ENCODE data around the gene ZNF451. TPM values are rescaled to one million over a fixed set of nuclear protein-coding genes. Genes with fewer than 3 reads are reported as not detected.
"Not testable (repeated sequence)": the region's sequence is repeated elsewhere in the genome, so short reads cannot be mapped to it uniquely, and the experiment has no call there.

ZNF451 gene
- total RNA-seq (2022) = 63.0 and 65.7 TPM in 2 replicates
- percentile 91 among the genes with signal in this experiment for Bru-seq, nascent RNA
- BruChase-seq, experiment 1, labeled RNA remaining after a 6-hour chase = percentile 94 among the genes with signal in this experiment
- BruChase-seq, experiment 2, labeled RNA remaining after a 2-hour chase = percentile 95 among the genes with signal in this experiment
- long read RNA-seq, full-length matches to known transcripts = 75 of 108 reads
- long read RNA-seq, partial matches to known transcripts = 11 of 108 reads
- long read RNA-seq, other reads (novel, unspliced or antisense) = 22 of 108 reads

- Mint-ChIP-seq H3K4me1 (ENCODE audit: insufficient read depth, unreplicated experiment) (peaks cover 28% of the 10 kb centered on the region), H3K27ac (ENCODE audit: low read depth, unreplicated experiment) (peak within 1 kb of the TSS; percentile 71), H3K4me3 (ENCODE audit: unreplicated experiment) (peak within 1 kb of the TSS; percentile 70), H3K27me3 (ENCODE audit: insufficient read depth, unreplicated experiment) (no peaks in the 10 kb centered on the region), H3K36me3 (ENCODE audit: insufficient read depth, unreplicated experiment) (peaks cover 29% of the 10 kb centered on the region), H3K9me3 (ENCODE audit: unreplicated experiment) (no peaks in the 10 kb centered on the region)
- CTCF ChIA-PET = interaction anchor here (0.6 to 1.9 kb wide), 6 partner anchors 19 to 437 kb away, joined by 3 to 6 read pairs (median 3); partner anchors contain the start of gene PRIM2
- POLR2A ChIA-PET = interaction anchor here (0.7 to 1.8 kb wide), 11 partner anchors 9 to 397 kb away, joined by 3 to 14 read pairs (median 4); partner anchors contain the start of genes BAG2, BEND6, KIAA1586 and PRIM2
- DNase-seq (ENCODE audit: unreplicated experiment) = peak; percentile 97
- no TSS peak for BruUV-seq (replicated peaks)
- intact Hi-C loops (cut with micrococcal nuclease) = no loop called here
- TF ChIP-seq CTCF (IDR thresholded peaks at IDR 0.05; ENCODE audit: unreplicated experiment) = no peak
Measured at GRCh38 chr6:57089687-57090457, at the start of gene ZNF451. Gene ZNF451, plus strand, starts transcription at chr6:57090188. Its CDS starts 66 bp downstream, at chr6:57090254.

- peaks cover 23% of the 10 kb centered on the region for H3K27me3 Mint-ChIP-seq (ENCODE audit: insufficient read depth, unreplicated experiment)
- H3K9me3 Mint-ChIP-seq (ENCODE audit: unreplicated experiment); POLR2A ChIA-PET; H3K27ac Mint-ChIP-seq (ENCODE audit: low read depth, unreplicated experiment); BruUV-seq (replicated peaks); intact Hi-C loops (cut with micrococcal nuclease); H3K4me3 Mint-ChIP-seq (ENCODE audit: unreplicated experiment); DNase-seq (ENCODE audit: unreplicated experiment): not testable (repeated sequence)
- H3K36me3 Mint-ChIP-seq (ENCODE audit: insufficient read depth, unreplicated experiment) = peaks cover 14% of the 10 kb centered on the region
- CTCF ChIA-PET = interaction anchor here (0.7 kb wide), 1 partner anchor 25 kb away, joined by 6 read pairs; no protein-coding TSS in a partner anchor
- H3K4me1 Mint-ChIP-seq (ENCODE audit: insufficient read depth, unreplicated experiment) = peaks cover 12% of the 10 kb centered on the region
Measured at GRCh38 chr6:57044061-57044460, 45.9 kb upstream of the ZNF451 start.

- no peak for DNase-seq (ENCODE audit: unreplicated experiment)
- H3K36me3 Mint-ChIP-seq (ENCODE audit: insufficient read depth, unreplicated experiment) = peaks cover 19% of the 10 kb centered on the region
- H3K4me3 Mint-ChIP-seq (ENCODE audit: unreplicated experiment) = no peak overlapping the region
- intact Hi-C loops (cut with micrococcal nuclease) = no loop called here
- H3K27me3 Mint-ChIP-seq (ENCODE audit: insufficient read depth, unreplicated experiment) = peaks cover 23% of the 10 kb centered on the region
- BruUV-seq (replicated peaks) = no TSS peak
- no peak for TF ChIP-seq CTCF (IDR thresholded peaks at IDR 0.05; ENCODE audit: unreplicated experiment)
- no peaks in the 10 kb centered on the region for H3K9me3 Mint-ChIP-seq (ENCODE audit: unreplicated experiment)
- ChIA-PET CTCF (interaction anchor here (0.7 kb wide), 1 partner anchor 25 kb away, joined by 6 read pairs; no protein-coding TSS in a partner anchor), POLR2A (no interaction called here)
- peaks cover 17% of the 10 kb centered on the region for H3K4me1 Mint-ChIP-seq (ENCODE audit: insufficient read depth, unreplicated experiment)
- H3K27ac Mint-ChIP-seq (ENCODE audit: low read depth, unreplicated experiment) = no peak overlapping the region
Measured at GRCh38 chr6:57044568-57044967, 45.4 kb upstream of the ZNF451 start.

- Mint-ChIP-seq H3K27ac (ENCODE audit: low read depth, unreplicated experiment) (peak within 1 kb of the TSS; percentile 90), H3K4me1 (ENCODE audit: insufficient read depth, unreplicated experiment) (peaks cover 20% of the 10 kb centered on the region), H3K4me3 (ENCODE audit: unreplicated experiment) (peak within 1 kb of the TSS; percentile 92), H3K36me3 (ENCODE audit: insufficient read depth, unreplicated experiment) (peaks cover 35% of the 10 kb centered on the region), H3K27me3 (ENCODE audit: insufficient read depth, unreplicated experiment) (peaks cover 22% of the 10 kb centered on the region)
- intact Hi-C loops (cut with micrococcal nuclease); H3K9me3 Mint-ChIP-seq (ENCODE audit: unreplicated experiment): not testable (repeated sequence)
- BruUV-seq (replicated peaks) = TSS peak; percentile 43
- CTCF ChIA-PET = interaction anchor here (0.6 to 2.2 kb wide), 11 partner anchors 10 to 344 kb away, joined by 3 to 10 read pairs (median 4); partner anchors contain the start of genes BEND6 and PRIM2
- POLR2A ChIA-PET = interaction anchor here (0.6 to 2.1 kb wide), 14 partner anchors 10 to 283 kb away, joined by 3 to 14 read pairs (median 4); partner anchors contain the start of genes BEND6 and ZNF451
- peak; percentile 91 for DNase-seq (ENCODE audit: unreplicated experiment)
Measured at GRCh38 chr6:57046332-57047256, 43.4 kb upstream of the ZNF451 start, which contains the start of gene KIAA1586. Gene KIAA1586, plus strand, starts transcription at chr6:57046693. Its CDS starts 63 bp downstream, at chr6:57046756.

GRCh38 chr6:57047257-57047585 is 42.8 kb upstream of the ZNF451 start:
- BruUV-seq (replicated peaks); H3K4me3 Mint-ChIP-seq (ENCODE audit: unreplicated experiment); H3K27ac Mint-ChIP-seq (ENCODE audit: low read depth, unreplicated experiment); H3K9me3 Mint-ChIP-seq (ENCODE audit: unreplicated experiment); intact Hi-C loops (cut with micrococcal nuclease); DNase-seq (ENCODE audit: unreplicated experiment); CTCF ChIA-PET: not testable (repeated sequence)
- H3K4me1 Mint-ChIP-seq (ENCODE audit: insufficient read depth, unreplicated experiment) = peaks cover 20% of the 10 kb centered on the region
- H3K36me3 Mint-ChIP-seq (ENCODE audit: insufficient read depth, unreplicated experiment) = peaks cover 41% of the 10 kb centered on the region
- peaks cover 16% of the 10 kb centered on the region for H3K27me3 Mint-ChIP-seq (ENCODE audit: insufficient read depth, unreplicated experiment)
- POLR2A ChIA-PET = interaction anchor here (2.1 kb wide), 1 partner anchor 42 kb away, joined by 14 read pairs; the partner anchor contains the start of gene ZNF451

GRCh38 chr6:57047859-57048258 is 42.1 kb upstream of the ZNF451 start:
- CTCF ChIA-PET; H3K9me3 Mint-ChIP-seq (ENCODE audit: unreplicated experiment); intact Hi-C loops (cut with micrococcal nuclease); BruUV-seq (replicated peaks); POLR2A ChIA-PET; DNase-seq (ENCODE audit: unreplicated experiment): not testable (repeated sequence)
- peak overlapping the region; percentile 63 for H3K4me3 Mint-ChIP-seq (ENCODE audit: unreplicated experiment)
- H3K27me3 Mint-ChIP-seq (ENCODE audit: insufficient read depth, unreplicated experiment) = peaks cover 11% of the 10 kb centered on the region
- H3K36me3 Mint-ChIP-seq (ENCODE audit: insufficient read depth, unreplicated experiment) = peaks cover 47% of the 10 kb centered on the region
- H3K4me1 Mint-ChIP-seq (ENCODE audit: insufficient read depth, unreplicated experiment) = peaks cover 20% of the 10 kb centered on the region
- peak overlapping the region; percentile 13 for H3K27ac Mint-ChIP-seq (ENCODE audit: low read depth, unreplicated experiment)
